Measurements from ENCODE around the gene ANXA2R.
A peak's percentile ranks its signal among the peaks of the same experiment; 100 is the strongest.

The ANXA2R gene

DNA sequence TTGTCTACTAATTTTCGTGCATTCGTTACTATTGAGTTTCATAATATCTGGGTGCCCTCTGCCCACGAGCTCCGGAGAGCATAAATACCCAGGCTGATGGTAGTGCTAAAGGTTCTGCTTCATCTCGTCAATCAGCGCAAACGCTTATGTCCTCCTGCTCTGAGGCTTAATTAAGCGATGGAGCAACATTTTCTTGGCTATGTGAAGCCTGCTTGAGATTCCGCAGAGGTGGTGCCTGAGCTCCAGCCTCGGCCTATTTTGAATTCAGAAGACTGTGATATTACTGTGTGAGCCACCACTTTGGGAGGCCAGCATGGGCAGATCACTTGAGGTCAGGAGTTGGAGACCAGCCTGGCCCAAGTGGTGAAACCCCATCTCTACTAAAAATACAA lies 44.8 kb downstream of the ANXA2R start:
- no peak for DNase-seq

DNA sequence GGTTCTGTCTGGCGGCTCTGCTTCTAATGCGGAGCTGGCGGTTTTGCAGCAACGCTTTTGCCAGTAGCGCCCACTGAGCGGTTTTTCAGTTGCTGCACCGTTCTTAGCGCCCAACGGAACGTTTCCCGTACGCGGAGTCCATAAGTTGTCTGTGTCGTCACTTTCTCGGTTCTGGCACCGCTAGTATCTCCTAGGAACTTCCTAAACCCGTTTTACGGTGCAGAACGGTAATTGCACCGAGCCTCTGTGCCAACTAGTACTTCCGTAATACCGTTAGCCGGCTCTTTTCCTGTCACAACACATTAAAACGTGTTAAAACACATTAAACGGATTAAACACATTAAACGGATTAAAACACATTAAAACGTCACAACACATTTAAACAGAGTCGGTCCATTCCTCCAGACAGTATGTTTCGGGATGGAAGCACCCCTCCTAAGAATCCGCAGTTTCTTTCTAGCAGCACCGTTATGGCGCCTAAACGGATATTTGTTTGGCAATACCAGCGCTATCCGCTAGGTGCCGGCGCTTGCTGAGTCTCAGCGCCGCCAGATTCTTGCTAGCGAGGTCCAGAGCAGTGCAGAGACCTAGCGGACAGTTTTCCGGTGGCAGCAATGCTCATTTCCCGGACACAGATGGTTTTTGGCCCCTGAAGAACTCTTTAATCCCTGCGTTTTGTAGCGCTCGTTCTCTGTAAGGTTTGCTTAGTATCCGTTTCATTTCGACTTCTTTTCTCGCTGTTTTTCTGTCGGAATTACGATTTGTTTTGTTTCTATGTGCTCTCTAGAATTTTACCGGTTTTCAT lies 45.4 kb downstream of the ANXA2R start:
- DNase-seq, result peak; percentile 85

DNA sequence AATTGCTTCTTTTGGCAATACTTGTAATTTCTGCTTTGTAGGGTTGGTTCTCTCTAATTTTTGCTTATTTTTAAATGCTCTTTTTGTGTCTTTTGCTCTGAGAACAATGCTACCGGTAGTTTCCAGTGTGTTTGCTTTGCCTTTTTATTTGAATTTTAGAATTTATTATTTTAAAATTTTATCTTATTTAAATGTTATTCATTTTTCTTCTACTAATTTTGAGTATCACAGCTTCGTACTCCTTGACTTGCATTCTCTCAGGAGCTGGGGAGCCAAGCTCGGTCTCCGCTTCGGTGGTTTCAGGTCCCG lies 45.9 kb downstream of the ANXA2R start:
- no peak for DNase-seq

DNA sequence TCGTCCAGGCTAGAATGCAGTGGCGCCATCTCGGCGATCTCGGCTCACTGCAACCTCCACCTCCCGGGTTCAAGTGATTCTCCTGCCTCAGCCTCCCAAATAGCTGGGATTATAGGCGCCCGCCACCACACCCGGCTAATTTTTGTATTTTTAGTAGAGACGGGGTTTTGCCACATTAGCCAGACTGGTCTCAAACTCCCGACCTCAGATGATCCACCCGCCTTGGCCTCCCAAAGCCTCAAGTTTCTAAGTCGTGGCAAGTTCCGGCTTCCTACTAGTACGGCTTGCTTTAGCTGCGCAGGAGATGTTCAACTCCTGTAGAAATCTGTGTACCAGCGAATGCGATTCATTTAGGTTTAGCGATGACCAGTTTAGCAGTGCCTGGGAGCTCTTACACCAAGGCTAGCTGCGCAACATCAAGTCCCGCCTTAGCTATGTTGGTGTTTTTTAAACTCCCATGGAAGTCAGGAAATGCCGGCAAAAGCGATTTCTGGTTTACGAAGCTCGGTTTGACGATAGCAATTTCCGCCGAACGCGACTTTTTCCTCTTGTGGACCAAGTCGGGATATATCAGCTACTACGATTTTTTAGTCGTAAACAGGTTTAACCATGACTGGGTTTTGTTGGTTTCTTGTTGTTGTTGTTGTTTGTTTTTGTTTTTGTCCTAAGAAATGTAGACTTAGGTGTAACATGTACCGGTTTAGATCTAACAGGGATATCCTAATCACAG lies 46.4 kb downstream of the ANXA2R start:
- peak; percentile 81 for DNase-seq

DNA sequence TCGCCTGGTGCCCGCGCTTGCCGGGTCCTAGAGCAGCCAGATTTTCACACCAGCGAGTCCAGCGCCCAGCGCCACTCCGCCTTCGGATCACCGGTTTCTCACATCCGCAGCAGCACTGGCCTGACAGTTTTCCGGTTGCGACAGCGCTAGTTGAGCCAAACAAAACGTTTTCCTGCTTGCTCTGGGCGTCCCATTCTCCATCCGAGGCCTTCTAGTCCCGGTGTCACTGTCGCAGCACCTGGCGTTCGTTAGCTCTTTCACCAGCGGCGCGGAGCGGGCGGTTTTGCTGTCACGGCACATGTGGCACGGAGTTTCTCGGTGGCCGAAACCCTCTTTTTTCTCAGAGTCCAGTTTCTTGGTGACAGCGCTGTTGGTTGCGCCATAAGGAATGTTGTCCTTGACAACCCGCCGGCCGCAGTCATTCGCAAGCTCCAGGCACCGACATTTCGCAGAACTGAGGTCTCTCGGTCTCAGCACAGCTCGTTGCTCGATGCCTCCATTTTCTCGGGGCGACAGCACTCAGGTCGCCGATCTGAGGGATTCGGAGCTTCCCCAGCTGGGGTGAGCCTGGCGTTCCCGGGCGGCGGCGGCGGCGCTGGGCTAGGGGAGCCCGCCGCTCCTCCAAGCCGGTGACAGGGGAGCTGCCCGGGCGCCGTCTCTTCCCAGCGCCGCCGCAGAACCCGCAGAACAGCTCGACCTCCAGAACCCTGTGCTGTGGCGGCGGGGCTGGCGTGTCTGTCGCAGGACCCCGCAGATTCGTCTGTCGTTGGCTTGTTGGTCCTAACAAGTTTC lies 47.8 kb downstream of the ANXA2R start:
- peak; percentile 79 for DNase-seq

DNA sequence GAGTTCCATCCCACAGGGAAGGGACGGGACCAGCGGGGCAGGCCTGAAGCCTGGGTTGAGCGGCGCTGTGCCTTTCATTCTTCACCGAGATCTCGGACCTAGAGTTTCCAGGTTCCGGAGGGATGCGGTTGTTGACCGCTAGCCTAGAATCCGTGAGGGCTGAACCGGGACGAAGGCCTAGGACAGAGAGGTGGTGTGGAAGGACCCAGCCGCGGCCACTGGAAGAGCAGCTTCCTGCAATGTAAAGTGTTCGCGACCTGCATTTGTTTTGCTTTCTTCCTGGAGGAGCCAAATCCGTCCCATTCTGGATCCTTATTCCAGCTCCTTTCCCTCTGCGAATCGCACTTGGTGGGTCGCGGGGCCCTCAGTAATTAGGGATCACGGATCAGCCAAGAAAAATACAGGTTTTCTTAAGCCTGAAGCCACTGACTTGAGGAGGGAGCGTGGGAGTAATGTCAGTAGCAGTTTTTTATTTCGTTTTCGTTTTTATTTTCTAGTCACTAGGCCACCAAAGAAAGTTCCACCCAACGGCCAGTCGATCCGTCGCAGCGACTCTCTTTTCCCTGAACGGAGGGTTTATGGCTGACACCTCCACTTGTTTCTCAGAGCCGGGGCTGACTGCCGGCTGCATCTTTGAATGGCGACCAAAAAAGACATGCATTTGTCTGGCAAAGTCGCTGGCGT lies 48.6 kb downstream of the ANXA2R start:
- DNase-seq, result no peak

DNA sequence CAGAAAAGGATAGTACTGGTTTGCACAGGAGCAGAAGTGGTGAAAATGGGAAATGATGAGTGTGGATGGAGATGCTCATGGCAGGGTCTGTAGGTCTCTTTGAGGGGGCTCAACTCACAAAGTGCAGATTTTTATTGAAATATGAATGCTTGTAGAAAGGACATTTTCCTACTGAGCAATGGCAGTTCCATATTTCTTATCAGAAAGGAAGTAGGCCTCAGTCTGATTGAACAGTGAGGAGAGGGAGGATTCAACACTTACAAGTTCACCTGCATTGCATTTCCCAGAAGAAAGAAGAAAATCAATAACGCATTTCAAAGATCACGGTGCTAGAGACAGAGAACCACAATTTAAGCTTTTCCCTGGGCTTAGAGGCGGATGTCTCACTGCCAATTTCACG lies 49.2 kb downstream of the ANXA2R start:
- no peak for DNase-seq
